ENCODE results near the gene KLC4. TPM values are rescaled to one million over a fixed set of nuclear protein-coding genes. Genes with fewer than 3 reads are reported as not detected.
"Not testable (repeated sequence)": the region's sequence is repeated elsewhere in the genome, so short reads cannot be mapped to it uniquely, and the experiment has no call there.

The KLC4 gene
- total RNA-seq, 3 donors from 2014 or later (not counting 1 experiment from before 2014, with no cell fraction given), result 35.9 to 39.4 (median 37.4) TPM

GRCh38 chr6:43107344-43108062 lies 48.1 kb downstream of the KLC4 start:
- Mint-ChIP-seq H3K27ac (no peak overlapping the region), H3K4me1 (no peaks in the 10 kb centered on the region), H3K9me3 (no peaks in the 10 kb centered on the region), H3K4me3 (no peak overlapping the region), H3K27me3 (ENCODE audit: low read depth in 2 of 2) (no peaks in the 10 kb centered on the region), H3K36me3 (no peaks in the 10 kb centered on the region)
- no peak overlapping the region for H3K27ac ChIP-seq (ENCODE audit: low read length)
- no peaks in the 10 kb centered on the region for H3K4me1 ChIP-seq (ENCODE audit: control insufficient read depth, insufficient read depth, low read length)
- no peaks in the 10 kb centered on the region for H3K27me3 ChIP-seq (ENCODE audit: control insufficient read depth, insufficient read depth, low read length)
- WGBS (ENCODE audit: insufficient coverage), result 93% methylated on average over 12 of the region's 12 CpGs
- TF ChIP-seq, protein P1, sequence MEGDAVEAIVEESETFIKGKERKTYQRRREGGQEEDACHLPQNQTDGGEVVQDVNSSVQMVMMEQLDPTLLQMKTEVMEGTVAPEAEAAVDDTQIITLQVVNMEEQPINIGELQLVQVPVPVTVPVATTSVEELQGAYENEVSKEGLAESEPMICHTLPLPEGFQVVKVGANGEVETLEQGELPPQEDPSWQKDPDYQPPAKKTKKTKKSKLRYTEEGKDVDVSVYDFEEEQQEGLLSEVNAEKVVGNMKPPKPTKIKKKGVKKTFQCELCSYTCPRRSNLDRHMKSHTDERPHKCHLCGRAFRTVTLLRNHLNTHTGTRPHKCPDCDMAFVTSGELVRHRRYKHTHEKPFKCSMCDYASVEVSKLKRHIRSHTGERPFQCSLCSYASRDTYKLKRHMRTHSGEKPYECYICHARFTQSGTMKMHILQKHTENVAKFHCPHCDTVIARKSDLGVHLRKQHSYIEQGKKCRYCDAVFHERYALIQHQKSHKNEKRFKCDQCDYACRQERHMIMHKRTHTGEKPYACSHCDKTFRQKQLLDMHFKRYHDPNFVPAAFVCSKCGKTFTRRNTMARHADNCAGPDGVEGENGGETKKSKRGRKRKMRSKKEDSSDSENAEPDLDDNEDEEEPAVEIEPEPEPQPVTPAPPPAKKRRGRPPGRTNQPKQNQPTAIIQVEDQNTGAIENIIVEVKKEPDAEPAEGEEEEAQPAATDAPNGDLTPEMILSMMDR (IDR thresholded peaks at IDR 0.05), result no peak
- no peaks in the 10 kb centered on the region for H3K9me3 ChIP-seq (ENCODE audit: control insufficient read depth, insufficient read depth, low read length)
- H3K36me3 ChIP-seq (ENCODE audit: control insufficient read depth, insufficient read depth, low read length), result no peaks in the 10 kb centered on the region
- DNase-seq, result no peak
- H3K4me3 ChIP-seq (ENCODE audit: low read length), result no peak overlapping the region
- intact Hi-C loops (cut with micrococcal nuclease), result no loop called here
- no peak for ATAC-seq

DNA sequence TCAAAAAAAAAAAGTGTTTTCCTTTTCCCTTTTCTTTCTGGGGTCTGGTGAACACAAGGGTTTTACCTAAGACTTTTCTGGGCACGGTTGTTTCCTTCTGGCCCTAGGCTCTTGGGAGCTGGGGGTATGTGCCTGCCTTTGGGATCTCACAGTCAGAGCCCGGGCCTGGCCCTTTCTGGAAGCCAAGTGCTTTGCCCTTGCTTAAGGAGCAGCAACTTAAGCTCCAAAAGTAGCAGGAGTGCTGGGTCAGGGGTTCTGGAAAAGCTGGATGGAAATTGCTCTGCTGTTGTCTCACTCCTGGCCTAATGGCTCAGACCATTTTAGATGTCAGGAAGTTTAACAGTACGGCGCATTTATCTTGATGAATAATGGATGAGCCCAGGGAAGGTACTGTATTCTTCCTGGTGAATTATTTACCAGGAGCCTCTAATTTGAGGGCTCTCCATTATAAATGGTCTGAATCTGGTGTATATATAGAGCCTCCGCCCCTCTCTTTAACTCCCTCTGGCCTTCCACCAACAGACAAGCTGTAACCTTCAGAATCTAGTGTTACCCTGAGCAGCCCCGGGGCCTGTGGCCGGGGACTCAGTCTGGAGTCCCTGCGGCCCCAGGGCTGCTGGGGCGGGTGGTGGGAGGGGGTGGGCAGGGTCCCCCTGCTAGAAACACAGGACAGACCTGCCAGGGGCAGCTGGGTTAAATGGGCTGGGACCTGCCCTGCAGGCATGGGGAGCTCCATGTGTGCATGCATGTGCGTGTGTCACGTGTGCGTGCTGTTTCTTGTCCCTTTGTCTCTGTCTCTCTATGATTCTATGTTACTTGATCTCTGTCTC lies 54.2 kb downstream of the KLC4 start:
- Histone ChIP-seq H3K4me1 (ENCODE audit: control insufficient read depth, insufficient read depth, low read length) (no peaks in the 10 kb centered on the region), H3K36me3 (ENCODE audit: control insufficient read depth, insufficient read depth, low read length) (no peaks in the 10 kb centered on the region), H3K4me3 (ENCODE audit: low read length) (no peak overlapping the region), H3K27ac (ENCODE audit: low read length) (no peak overlapping the region), H3K27me3 (ENCODE audit: control insufficient read depth, insufficient read depth, low read length) (no peaks in the 10 kb centered on the region), H3K9me3 (ENCODE audit: control insufficient read depth, insufficient read depth, low read length) (no peaks in the 10 kb centered on the region)
- intact Hi-C loops (cut with micrococcal nuclease), result no loop called here
- Mint-ChIP-seq H3K4me3 (no peak overlapping the region), H3K9me3 (no peaks in the 10 kb centered on the region), H3K27ac (no peak overlapping the region), H3K4me1 (no peaks in the 10 kb centered on the region), H3K27me3 (ENCODE audit: low read depth in 2 of 2) (no peaks in the 10 kb centered on the region), H3K36me3 (no peaks in the 10 kb centered on the region)
- DNase-seq, result no peak
- TF ChIP-seq, protein P1 (IDR thresholded peaks at IDR 0.05), result no peak
- ATAC-seq, result no peak
- 94% methylated on average over 11 of the region's 12 CpGs for WGBS (ENCODE audit: insufficient coverage)

DNA sequence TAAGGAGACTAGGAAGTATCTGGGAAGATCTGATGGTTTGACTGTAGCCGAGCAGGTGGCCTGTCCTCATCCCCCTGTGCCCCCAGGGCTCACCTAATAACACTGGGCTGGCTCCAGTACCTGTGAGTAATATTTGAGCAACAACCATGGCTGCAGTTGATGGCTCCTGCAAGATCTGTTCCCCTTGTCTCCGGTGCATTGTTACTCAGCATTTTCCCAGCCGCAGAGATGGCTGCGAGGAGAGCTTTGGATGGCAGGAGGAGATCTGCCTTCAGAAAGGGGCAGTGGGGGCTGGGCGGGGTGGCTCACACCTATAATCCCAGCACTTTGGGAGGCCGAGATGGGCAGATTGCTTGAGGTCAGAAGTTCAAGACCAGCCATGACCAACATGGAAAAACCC lies 55.9 kb downstream of the KLC4 start:
- Histone ChIP-seq H3K9me3 (ENCODE audit: control insufficient read depth, insufficient read depth, low read length) (no peaks in the 10 kb centered on the region), H3K36me3 (ENCODE audit: control insufficient read depth, insufficient read depth, low read length) (no peaks in the 10 kb centered on the region), H3K4me1 (ENCODE audit: control insufficient read depth, insufficient read depth, low read length) (no peaks in the 10 kb centered on the region), H3K4me3 (ENCODE audit: low read length) (no peak overlapping the region), H3K27ac (ENCODE audit: low read length) (no peak overlapping the region), H3K27me3 (ENCODE audit: control insufficient read depth, insufficient read depth, low read length) (no peaks in the 10 kb centered on the region)
- Mint-ChIP-seq H3K4me3 (no peak overlapping the region), H3K36me3 (no peaks in the 10 kb centered on the region), H3K27me3 (ENCODE audit: low read depth in 2 of 2) (no peaks in the 10 kb centered on the region), H3K9me3 (no peaks in the 10 kb centered on the region), H3K4me1 (no peaks in the 10 kb centered on the region), H3K27ac (no peak overlapping the region)
- intact Hi-C loops (cut with micrococcal nuclease), result no loop called here
- no peak for ATAC-seq
- DNase-seq, result no peak
- TF ChIP-seq, protein P1 (IDR thresholded peaks at IDR 0.05), result no peak
- 78% methylated on average over 6 of the region's 6 CpGs for WGBS (ENCODE audit: insufficient coverage)

GRCh38 chr6:43117466-43117865 lies 58.0 kb downstream of the KLC4 start:
- DNase-seq; H3K27ac Mint-ChIP-seq; H3K36me3 ChIP-seq (ENCODE audit: control insufficient read depth, insufficient read depth, low read length); H3K4me1 ChIP-seq (ENCODE audit: control insufficient read depth, insufficient read depth, low read length); H3K4me3 Mint-ChIP-seq; H3K27me3 Mint-ChIP-seq (ENCODE audit: low read depth in 2 of 2); H3K4me1 Mint-ChIP-seq; ATAC-seq; H3K27me3 ChIP-seq (ENCODE audit: control insufficient read depth, insufficient read depth, low read length); H3K4me3 ChIP-seq (ENCODE audit: low read length); H3K36me3 Mint-ChIP-seq; H3K27ac ChIP-seq (ENCODE audit: low read length); H3K9me3 ChIP-seq (ENCODE audit: control insufficient read depth, insufficient read depth, low read length); H3K9me3 Mint-ChIP-seq; intact Hi-C loops (cut with micrococcal nuclease): not testable (repeated sequence)
- WGBS (ENCODE audit: insufficient coverage), result 88% methylated on average over 8 of the region's 8 CpGs
